ENCODE results near the gene INAFM2. TPM values are rescaled to one million over a fixed set of nuclear protein-coding genes. Genes with fewer than 3 reads are reported as not detected.

INAFM2 gene
- total RNA-seq, 5 donors from 2014 or later (not counting 1 experiment from before 2014, with no cell fraction given) = 5.5 to 10.9 (median 6.4) TPM

- no peak overlapping the region for H3K4me3 ChIP-seq (ENCODE audit: control insufficient read depth in 1 of 2, extremely low read depth in 1 of 2, low read length in 1 of 2)
- H3K27me3 ChIP-seq (replicated peaks in 1 of 2; ENCODE audit: control insufficient read depth in 2 of 2, extremely low read depth in 1 of 2, insufficient read depth in 2 of 2, low read length in 1 of 2) = no peaks in the 10 kb centered on the region
- peaks cover 26 to 80% of the 10 kb centered on the region in 2 donors for H3K36me3 ChIP-seq (ENCODE audit: control insufficient read depth in 2 of 2, extremely low read depth in 1 of 2, insufficient read depth in 1 of 2, low read length in 1 of 2)
- H3K36me3 Mint-ChIP-seq = peaks cover 46% of the 10 kb centered on the region
- peaks cover 0 to 3% (median 0%) of the 10 kb centered on the region in 3 donors for H3K4me1 Mint-ChIP-seq
- no peak overlapping the region for H3K27ac ChIP-seq (ENCODE audit: low read length)
- CTCF ChIA-PET = interaction anchor here in 1 of 2 donors (0.5 kb wide), 1 partner anchor 200 kb away, joined by 5 read pairs; no protein-coding TSS in a partner anchor
- peaks cover 2% of the 10 kb centered on the region for H3K9me3 ChIP-seq
- no peak for ATAC-seq (replicated peaks in 1 of 4)
- H3K27me3 Mint-ChIP-seq = no peaks in the 10 kb centered on the region
- H3K9me3 Mint-ChIP-seq = peaks cover 0 to 3% (median 0%) of the 10 kb centered on the region in 3 donors
- POLR2A ChIA-PET = no interaction called here
- WGBS (ENCODE audit: insufficient coverage) = 71% methylated on average over 5 of the region's 12 CpGs
- H3K4me3 Mint-ChIP-seq = no peak overlapping the region
- H3K4me1 ChIP-seq (ENCODE audit: control insufficient read depth in 1 of 2, extremely low read depth in 1 of 2, insufficient read depth in 2 of 2, low read length in 2 of 2) = no peaks in the 10 kb centered on the region
- no peak for DNase-seq
- no peak overlapping the region for H3K27ac Mint-ChIP-seq
Observed at GRCh38 chr15:40295877-40296560, 27.5 kb upstream of the INAFM2 start.

GRCh38 chr15:40296561-40297230 is 26.8 kb upstream of the INAFM2 start:
- Mint-ChIP-seq H3K9me3 (peaks cover 0 to 3% (median 0%) of the 10 kb centered on the region in 3 donors), H3K36me3 (peaks cover 51% of the 10 kb centered on the region), H3K27me3 (no peaks in the 10 kb centered on the region), H3K4me3 (no peak overlapping the region), H3K27ac (no peak overlapping the region), H3K4me1 (peaks cover 0 to 3% (median 0%) of the 10 kb centered on the region in 3 donors)
- DNase-seq (no peak), ATAC-seq (replicated peaks in 1 of 4) (no peak)
- Histone ChIP-seq H3K27ac (ENCODE audit: low read length) (no peak overlapping the region), H3K27me3 (replicated peaks in 1 of 2; ENCODE audit: control insufficient read depth in 2 of 2, extremely low read depth in 1 of 2, insufficient read depth in 2 of 2, low read length in 1 of 2) (no peaks in the 10 kb centered on the region), H3K9me3 (peaks cover 2% of the 10 kb centered on the region), H3K4me1 (ENCODE audit: control insufficient read depth in 1 of 2, extremely low read depth in 1 of 2, insufficient read depth in 2 of 2, low read length in 2 of 2) (no peaks in the 10 kb centered on the region), H3K4me3 (ENCODE audit: control insufficient read depth in 1 of 2, extremely low read depth in 1 of 2, low read length in 1 of 2) (no peak overlapping the region), H3K36me3 (ENCODE audit: control insufficient read depth in 2 of 2, extremely low read depth in 1 of 2, insufficient read depth in 1 of 2, low read length in 1 of 2) (peaks cover 30 to 84% of the 10 kb centered on the region in 2 donors)
- ChIA-PET POLR2A (no interaction called here), CTCF (interaction anchor here in 1 of 2 donors (0.5 kb wide), 1 partner anchor 201 kb away, joined by 5 read pairs; no protein-coding TSS in a partner anchor)
- 94% methylated on average over 4 of the region's 5 CpGs for WGBS (ENCODE audit: insufficient coverage)

- DNase-seq = no peak
- Histone ChIP-seq H3K27me3 (replicated peaks in 1 of 2; ENCODE audit: control insufficient read depth in 2 of 2, extremely low read depth in 1 of 2, insufficient read depth in 2 of 2, low read length in 1 of 2) (no peaks in the 10 kb centered on the region), H3K9me3 (peaks cover 2% of the 10 kb centered on the region), H3K4me1 (ENCODE audit: control insufficient read depth in 1 of 2, extremely low read depth in 1 of 2, insufficient read depth in 2 of 2, low read length in 2 of 2) (no peaks in the 10 kb centered on the region), H3K27ac (ENCODE audit: low read length) (no peak overlapping the region), H3K36me3 (ENCODE audit: control insufficient read depth in 2 of 2, extremely low read depth in 1 of 2, insufficient read depth in 1 of 2, low read length in 1 of 2) (peaks cover 33 to 84% of the 10 kb centered on the region in 2 donors), H3K4me3 (ENCODE audit: control insufficient read depth in 1 of 2, extremely low read depth in 1 of 2, low read length in 1 of 2) (no peak overlapping the region)
- WGBS (ENCODE audit: insufficient coverage) = 96% methylated on average over 9 of the region's 10 CpGs
- POLR2A ChIA-PET = no interaction called here
- CTCF ChIA-PET = no interaction called here
- Mint-ChIP-seq H3K27ac (no peak overlapping the region), H3K4me1 (peaks cover 0 to 3% (median 0%) of the 10 kb centered on the region in 3 donors), H3K4me3 (no peak overlapping the region), H3K27me3 (no peaks in the 10 kb centered on the region), H3K36me3 (peaks cover 55% of the 10 kb centered on the region), H3K9me3 (peaks cover 0 to 3% (median 0%) of the 10 kb centered on the region in 3 donors)
- ATAC-seq (replicated peaks in 1 of 4) = no peak
Observed at GRCh38 chr15:40297356-40297755, 26.1 kb upstream of the INAFM2 start.

DNA sequence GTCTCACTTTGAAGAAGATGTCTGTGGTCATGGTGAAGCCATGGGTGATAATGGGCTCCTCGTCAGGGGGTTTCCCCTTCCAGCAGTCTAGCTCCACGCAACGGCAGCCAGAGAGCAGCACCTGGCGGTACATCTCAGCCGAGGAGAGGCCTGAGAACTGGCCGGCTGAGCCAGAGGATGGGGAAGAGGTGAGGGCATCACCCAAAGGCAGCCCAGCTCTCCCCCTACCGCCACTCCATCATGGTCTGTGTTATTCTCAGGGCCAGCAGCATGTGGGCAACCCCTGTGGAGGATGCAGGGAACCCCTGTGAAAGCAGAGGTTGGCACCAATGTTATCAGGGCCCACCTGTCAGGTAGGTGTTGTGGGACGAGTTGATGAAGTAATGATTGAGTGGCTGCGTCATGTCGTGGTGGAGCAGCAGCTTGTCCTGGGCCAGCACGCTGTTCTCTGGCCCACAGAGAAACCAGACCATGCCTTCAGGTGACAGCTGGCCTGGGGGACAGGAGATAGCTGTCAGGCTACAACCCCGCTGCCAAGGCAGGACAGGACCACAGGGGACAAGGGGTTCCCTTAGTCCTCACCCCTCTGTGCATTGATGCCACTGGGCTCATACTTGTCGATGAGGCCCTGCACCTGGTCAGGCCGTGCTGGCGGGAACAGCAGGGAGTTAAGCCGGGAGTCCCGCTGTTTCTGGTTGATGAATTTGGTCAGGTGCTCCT is 25.1 kb upstream of the INAFM2 start:
- Histone ChIP-seq H3K4me1 (ENCODE audit: control insufficient read depth in 1 of 2, extremely low read depth in 1 of 2, insufficient read depth in 2 of 2, low read length in 2 of 2) (no peaks in the 10 kb centered on the region), H3K9me3 (peaks cover 2% of the 10 kb centered on the region), H3K27ac (ENCODE audit: low read length) (no peak overlapping the region), H3K36me3 (ENCODE audit: control insufficient read depth in 2 of 2, extremely low read depth in 1 of 2, insufficient read depth in 1 of 2, low read length in 1 of 2) (peaks cover 33 to 86% of the 10 kb centered on the region in 2 donors), H3K27me3 (replicated peaks in 1 of 2; ENCODE audit: control insufficient read depth in 2 of 2, extremely low read depth in 1 of 2, insufficient read depth in 2 of 2, low read length in 1 of 2) (no peaks in the 10 kb centered on the region), H3K4me3 (ENCODE audit: control insufficient read depth in 1 of 2, extremely low read depth in 1 of 2, low read length in 1 of 2) (no peak overlapping the region)
- ChIA-PET CTCF (no interaction called here), POLR2A (no interaction called here)
- Mint-ChIP-seq H3K4me1 (peaks cover under 1 to 3% (median under 1%) of the 10 kb centered on the region in 3 donors), H3K9me3 (peaks cover 0 to 3% (median 0%) of the 10 kb centered on the region in 3 donors), H3K36me3 (peaks cover 59% of the 10 kb centered on the region), H3K27ac (no peak overlapping the region), H3K4me3 (no peak overlapping the region), H3K27me3 (no peaks in the 10 kb centered on the region)
- no peak for DNase-seq
- ATAC-seq (replicated peaks in 1 of 4) = no peak
- WGBS (ENCODE audit: insufficient coverage) = 98% methylated on average over 7 of the region's 17 CpGs

DNA sequence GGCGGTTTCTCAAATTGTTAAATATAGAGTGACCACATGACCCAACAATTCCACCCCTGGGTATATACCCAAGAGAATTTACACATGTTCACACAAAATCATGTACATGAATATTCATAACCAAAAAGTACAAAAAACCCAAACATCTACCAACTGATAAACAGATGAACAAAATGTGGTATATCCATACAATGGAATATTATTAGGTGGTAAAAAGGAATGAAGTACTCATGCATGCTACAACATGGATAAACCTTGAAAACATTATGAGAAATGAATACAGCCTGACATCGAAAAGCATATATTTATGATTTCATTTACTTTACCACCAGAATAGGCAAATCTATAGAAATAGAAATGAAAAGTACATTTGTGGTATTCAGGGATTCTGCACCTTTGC is 23.1 kb upstream of the INAFM2 start:
- H3K36me3 ChIP-seq (ENCODE audit: control insufficient read depth in 2 of 2, extremely low read depth in 1 of 2, insufficient read depth in 1 of 2, low read length in 1 of 2) = peaks cover 23 to 77% of the 10 kb centered on the region in 2 donors
- no peak overlapping the region for H3K4me3 ChIP-seq (ENCODE audit: control insufficient read depth in 1 of 2, extremely low read depth in 1 of 2, low read length in 1 of 2)
- Mint-ChIP-seq H3K36me3 (peaks cover 62% of the 10 kb centered on the region), H3K4me3 (no peak overlapping the region), H3K27ac (no peak overlapping the region), H3K9me3 (peaks cover 0 to 3% (median 0%) of the 10 kb centered on the region in 3 donors), H3K4me1 (peaks cover 15 to 20% (median 19%) of the 10 kb centered on the region in 3 donors), H3K27me3 (no peaks in the 10 kb centered on the region)
- DNase-seq (no peak), ATAC-seq (replicated peaks in 1 of 4) (no peak)
- POLR2A ChIA-PET = no interaction called here
- no peak overlapping the region for H3K27ac ChIP-seq (ENCODE audit: low read length)
- CTCF ChIA-PET = no interaction called here
- peaks cover 0 to 13% of the 10 kb centered on the region in 2 experiments for H3K4me1 ChIP-seq (ENCODE audit: control insufficient read depth in 1 of 2, extremely low read depth in 1 of 2, insufficient read depth in 2 of 2, low read length in 2 of 2)
- peaks cover 2% of the 10 kb centered on the region for H3K9me3 ChIP-seq
- no peaks in the 10 kb centered on the region for H3K27me3 ChIP-seq (replicated peaks in 1 of 2; ENCODE audit: control insufficient read depth in 2 of 2, extremely low read depth in 1 of 2, insufficient read depth in 2 of 2, low read length in 1 of 2)
- WGBS (ENCODE audit: insufficient coverage) = no CpG with 5 or more reads among the region's 2 CpGs

DNA sequence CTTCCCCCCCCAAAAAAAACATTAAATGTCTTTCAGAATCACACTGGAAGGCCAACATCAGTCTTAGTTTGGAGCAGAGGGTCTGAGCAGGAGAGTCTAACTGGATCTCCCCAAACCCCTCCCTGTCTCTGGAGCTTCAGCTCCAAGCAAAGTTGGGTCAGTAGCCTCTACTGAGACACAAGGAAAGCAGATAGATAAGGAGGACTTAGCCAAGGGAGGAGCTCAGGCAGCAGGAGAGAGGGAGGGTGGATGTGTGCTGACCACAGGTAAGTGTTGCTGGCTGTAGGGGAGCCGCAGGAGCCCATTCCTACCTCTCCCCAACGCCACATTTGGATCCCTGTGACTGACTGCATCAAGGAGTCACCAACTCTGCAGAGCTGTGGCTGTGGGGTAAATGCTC is 22.7 kb upstream of the INAFM2 start:
- ChIA-PET POLR2A (no interaction called here), CTCF (no interaction called here)
- WGBS (ENCODE audit: insufficient coverage) = no CpG with 5 or more reads among the region's 2 CpGs
- Mint-ChIP-seq H3K36me3 (peaks cover 59% of the 10 kb centered on the region), H3K4me3 (no peak overlapping the region), H3K27ac (no peak overlapping the region), H3K4me1 (peaks cover 15 to 24% (median 24%) of the 10 kb centered on the region in 3 donors), H3K27me3 (no peaks in the 10 kb centered on the region), H3K9me3 (peaks cover 0 to 3% (median 0%) of the 10 kb centered on the region in 3 donors)
- DNase-seq (no peak), ATAC-seq (replicated peaks in 1 of 4) (no peak)
- H3K27ac ChIP-seq (ENCODE audit: low read length) = no peak overlapping the region
- H3K4me1 ChIP-seq (ENCODE audit: control insufficient read depth in 1 of 2, extremely low read depth in 1 of 2, insufficient read depth in 2 of 2, low read length in 2 of 2) = peaks cover 0 to 17% of the 10 kb centered on the region in 2 experiments
- H3K9me3 ChIP-seq = peaks cover 2% of the 10 kb centered on the region
- peaks cover 23 to 75% of the 10 kb centered on the region in 2 donors for H3K36me3 ChIP-seq (ENCODE audit: control insufficient read depth in 2 of 2, extremely low read depth in 1 of 2, insufficient read depth in 1 of 2, low read length in 1 of 2)
- H3K4me3 ChIP-seq (ENCODE audit: control insufficient read depth in 1 of 2, extremely low read depth in 1 of 2, low read length in 1 of 2) = no peak overlapping the region
- H3K27me3 ChIP-seq (replicated peaks in 1 of 2; ENCODE audit: control insufficient read depth in 2 of 2, extremely low read depth in 1 of 2, insufficient read depth in 2 of 2, low read length in 1 of 2) = no peaks in the 10 kb centered on the region

Data from T-cell (primary cell).